GM18507 (cell line): ENCODE results near the gene RAB40B.

Source experiments
- DNase-seq: peaks from one replicate; pipeline ENCODE4 v3.0.0; 2011; ENCODE audit warnings: low read depth; ENCODE audit not compliant: insufficient read length; ENCODE audit errors: extremely low spot score
- FAIRE-seq: peaks from 2 replicates; lab custom pipeline; 2011; peaks lifted over from hg19 to GRCh38; lab: Jason Lieb, UNC

The RAB40B gene

DNA sequence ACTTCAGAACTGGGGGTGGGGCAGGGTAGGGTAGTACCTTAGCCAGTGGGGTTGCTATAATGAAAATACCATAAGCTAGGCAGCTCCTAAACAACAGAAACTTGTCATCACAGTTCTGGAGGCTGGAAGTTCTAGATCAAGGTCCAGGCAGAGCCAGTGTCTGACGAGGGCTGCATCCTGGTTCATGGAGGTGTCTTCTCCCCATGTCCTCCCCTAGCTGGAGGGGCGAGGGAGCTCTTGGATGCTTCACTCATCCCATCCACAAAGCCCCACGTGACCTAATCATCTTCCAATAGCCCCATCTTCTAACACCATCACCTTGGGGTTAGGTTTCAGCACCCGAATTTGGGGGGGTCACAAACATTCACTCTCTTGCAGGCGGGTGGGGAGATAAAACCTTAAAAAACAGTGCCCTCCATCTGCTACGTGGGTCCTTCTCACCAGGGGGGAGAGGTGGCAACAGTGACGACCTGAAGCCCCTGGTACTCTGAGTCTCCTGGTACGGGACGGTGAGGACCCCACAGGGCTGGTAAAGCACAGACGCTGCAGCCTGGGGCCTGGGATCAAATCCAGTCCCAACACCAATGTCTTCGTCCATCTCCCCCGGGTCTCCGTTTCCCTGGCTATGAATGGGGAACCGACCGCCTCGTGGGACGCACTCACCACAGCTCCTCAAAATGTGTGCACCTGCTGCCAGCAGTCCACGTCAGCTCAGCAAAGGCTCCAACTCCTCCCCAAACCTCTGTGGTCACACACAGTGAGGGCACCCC lies 22.8 kb downstream of the RAB40B start:
- DNase-seq = no peak

DNA sequence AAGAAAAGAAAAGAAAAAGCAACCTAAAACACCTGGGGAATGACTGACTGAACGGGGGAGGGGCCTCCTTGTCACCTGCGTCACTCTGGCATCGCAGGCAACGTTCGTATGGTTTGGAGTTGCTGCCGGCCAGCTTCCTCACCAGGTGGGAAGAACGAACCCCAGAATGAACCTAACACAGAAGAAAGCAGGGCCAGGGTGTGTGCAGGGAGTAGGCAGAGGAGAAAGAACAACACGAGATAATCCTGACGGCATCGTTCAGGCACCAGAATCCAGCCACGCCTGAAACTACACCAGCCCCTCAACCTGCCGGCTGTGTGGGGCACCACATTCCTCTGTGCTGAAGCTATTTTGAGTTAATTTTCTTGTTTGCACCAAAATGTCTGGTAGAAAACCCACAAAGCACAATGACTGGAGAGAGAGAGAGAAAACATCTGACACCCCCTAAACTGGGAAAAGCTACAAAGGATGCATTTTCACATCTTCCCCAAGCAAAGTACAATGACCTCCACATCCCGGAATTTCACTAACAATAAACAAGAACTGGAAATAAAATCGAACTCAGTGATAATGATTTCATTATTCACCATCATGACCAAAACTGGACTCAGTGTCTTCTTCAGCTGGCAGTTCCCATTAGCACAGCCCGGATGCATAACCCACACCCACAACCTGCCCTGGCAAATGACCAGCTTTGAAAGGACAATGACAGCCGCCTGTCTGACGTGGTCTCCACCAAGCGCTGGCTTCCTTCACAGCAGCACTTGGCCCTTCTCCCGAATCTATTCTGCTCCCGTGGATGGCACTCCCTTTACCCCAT lies 23.6 kb downstream of the RAB40B start:
- FAIRE-seq (no peak), DNase-seq (no peak)

More for the DNA sequence above, 22.8 kb downstream of the RAB40B start:
- FAIRE-seq = no peak

DNA sequence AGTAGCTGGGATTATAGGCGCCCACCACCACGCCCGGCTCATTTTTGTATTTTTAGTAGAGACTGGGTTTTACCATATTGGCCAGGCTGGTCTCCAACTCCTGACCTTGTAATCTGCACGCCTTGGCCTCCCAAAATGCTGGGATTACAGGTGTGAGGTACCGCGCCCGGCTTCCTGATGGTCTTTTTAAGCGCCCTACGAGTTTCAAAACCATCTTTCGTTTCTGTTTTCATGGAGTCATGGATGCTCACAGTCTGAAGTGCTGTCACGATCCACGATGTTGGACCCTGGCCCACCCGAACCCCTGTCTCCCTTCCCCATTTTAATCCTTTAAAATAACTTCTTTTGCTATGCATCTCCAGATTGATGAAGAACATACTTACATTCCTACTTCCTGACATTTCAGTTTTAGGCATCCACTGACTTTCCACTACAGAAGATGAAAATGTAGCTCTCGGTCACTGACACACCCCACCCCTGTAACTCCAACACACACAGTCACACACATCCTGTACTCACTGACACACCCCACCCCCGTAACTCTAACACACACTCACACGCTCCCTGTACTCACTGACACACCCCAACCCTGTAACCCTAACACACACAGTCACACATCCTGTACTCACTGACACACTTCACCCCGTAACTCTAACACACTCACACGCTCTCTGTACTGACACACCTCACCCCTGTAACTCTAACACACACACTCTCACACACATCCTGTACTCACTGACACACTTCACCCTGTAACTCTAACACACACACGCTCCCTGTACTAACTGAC lies 27.6 kb downstream of the RAB40B start:
- DNase-seq (no peak), FAIRE-seq (no peak)

DNA sequence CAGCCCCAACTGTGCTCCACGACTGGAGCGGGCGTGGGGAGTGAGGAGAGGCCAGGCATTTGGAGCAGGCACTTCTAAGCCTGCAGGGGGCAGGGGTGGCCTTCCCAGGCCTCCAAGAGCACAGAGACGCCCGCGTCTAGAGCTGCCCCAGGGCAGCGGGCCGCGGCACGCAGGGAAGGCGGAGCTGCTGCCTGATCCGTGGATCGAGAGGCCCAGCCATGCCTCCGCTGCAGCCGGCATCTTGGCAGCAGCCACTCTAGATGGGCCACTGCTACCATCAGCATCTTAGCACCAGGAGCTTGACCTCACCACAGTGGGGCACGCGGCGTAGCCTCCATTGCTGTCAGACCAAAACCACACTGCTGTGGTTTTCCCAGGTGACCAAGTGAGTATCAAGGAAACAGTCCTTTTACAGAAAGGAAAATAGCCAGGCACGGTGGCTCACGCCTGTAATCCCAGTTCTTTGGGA lies 29.8 kb downstream of the RAB40B start:
- DNase-seq = peak; percentile 32
- FAIRE-seq = no peak

DNA sequence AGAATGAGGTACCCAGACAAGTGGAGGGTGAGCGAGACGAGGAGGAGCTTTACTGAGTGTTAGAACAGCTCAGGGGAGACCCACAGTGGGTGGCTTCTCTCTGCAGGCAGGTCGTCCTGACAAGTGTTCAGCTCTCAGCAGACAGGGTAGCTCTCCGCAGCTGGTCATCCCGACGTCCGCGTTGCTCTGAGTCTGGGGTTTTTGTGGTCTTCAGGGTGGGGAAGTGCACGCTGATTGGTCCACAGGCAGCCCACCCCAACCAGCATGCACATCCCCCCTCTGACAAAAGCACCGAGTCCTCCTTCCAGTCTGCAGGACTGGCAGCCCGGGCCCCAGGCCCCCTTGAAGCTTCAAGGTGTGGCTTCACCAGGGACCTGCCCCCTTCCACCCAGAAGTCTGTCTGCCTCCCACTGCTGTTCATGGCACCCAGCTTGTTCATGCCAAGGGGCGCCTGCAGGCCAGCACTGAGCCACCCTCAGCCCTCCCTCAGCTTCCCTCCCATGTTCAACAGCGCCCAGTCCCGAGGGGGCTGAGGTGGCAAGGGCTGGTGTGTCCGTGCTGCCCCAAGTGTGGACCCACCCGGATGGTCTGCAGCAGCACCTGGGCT lies 30.4 kb downstream of the RAB40B start:
- DNase-seq (no peak), FAIRE-seq (no peak)

DNA sequence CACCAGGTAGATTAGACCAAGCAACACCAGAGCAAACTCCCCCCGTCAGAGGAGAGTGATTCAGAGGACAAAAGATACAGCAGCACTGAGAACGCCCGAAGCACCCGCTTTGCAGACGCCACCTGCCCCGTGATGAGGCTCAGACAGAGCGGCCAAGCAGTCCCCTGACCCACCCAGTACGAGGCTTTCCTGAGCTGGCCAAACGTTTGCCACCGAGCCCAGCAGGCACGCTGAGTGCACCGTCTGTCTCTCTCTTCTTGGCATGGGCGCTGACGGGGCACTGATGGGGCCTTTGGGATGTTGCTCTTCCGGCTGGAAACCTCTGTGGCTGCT lies 30.9 kb downstream of the RAB40B start:
- FAIRE-seq = no peak

DNA sequence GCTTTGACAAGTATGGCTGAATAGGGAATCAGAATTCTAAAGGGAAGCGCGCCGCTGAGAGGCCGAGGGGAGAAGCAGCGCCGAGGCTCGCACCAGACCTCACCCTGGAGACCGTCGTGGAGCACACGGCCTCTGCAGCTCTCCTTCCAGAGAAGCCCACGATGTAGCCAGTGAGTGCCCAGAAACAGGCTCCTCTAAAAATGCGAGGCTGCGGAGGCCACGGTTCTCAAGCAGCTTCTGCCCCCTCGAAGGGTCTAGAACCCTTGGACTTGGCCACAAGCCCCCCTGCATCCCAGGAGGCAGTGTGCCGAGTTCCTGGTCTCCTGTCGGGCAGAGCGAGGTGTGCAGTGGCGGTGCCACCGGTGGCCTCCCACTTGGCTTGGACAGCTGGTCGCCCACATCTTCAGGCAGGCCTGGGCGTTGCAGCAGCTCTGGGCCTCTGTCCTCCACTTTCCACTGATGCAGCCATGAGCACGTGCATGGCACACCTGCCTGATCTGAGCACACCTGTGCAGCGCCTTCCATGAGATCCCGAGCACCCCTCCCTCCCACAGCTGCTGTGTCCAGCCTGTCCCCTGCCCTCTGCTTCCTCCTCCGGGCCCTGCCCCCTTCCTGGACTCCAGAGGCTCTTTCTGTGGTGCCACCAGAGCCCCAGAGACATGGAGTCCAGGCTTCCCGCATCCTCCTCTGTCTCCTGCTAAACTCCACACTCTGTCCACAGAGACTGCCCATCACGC lies 31.4 kb downstream of the RAB40B start:
- no peak for DNase-seq
- FAIRE-seq = no peak

More for the DNA sequence above, 30.9 kb downstream of the RAB40B start:
- DNase-seq = no peak

DNA sequence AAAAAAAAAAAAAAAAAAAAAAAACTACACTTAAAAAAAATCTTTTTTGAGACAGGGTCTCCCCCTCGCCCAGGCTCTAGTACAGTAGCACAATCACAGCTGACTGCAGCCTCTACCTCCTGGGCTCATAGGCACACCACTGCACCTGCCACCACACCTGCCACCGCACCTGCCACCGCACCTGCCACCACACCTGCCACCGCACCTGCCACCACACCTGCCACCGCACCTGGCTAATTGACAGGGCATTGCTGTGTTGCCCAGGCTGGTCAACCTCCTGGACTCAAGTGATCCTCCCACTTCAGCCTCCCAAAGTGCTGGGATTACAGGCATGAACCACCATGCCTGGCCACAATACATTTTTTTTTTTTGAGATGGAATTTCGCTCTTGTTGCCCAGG lies 32.6 kb downstream of the RAB40B start:
- DNase-seq (no peak), FAIRE-seq (no peak)

- FAIRE-seq = no peak
- no peak for DNase-seq
Observed at GRCh38 chr17:82665217-82665616, 33.3 kb downstream of the RAB40B start.

DNA sequence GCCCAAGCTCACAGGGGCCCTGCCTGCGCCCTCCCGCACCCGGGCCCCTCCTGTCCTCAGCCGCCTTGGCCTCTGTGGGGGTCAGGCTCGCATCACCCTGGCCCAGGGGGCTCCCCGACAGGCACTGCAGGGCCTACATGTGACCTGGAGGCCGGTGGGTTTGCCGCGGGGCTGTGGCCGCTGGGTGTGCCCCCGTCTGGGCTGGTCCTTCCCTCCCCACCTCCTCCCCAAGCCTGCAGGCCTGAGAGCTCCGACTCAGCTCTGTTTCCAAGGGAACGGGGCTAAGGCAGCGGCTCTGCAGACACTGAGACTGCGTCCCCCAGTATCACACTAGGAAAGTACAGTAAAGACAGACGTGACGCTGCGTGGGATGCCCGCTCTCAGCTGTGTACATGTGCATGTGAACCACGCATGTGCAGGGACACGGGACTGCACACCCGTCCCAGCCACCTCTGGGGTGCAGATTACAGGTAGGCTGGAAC lies 33.8 kb downstream of the RAB40B start:
- FAIRE-seq (no peak), DNase-seq (no peak)

DNA sequence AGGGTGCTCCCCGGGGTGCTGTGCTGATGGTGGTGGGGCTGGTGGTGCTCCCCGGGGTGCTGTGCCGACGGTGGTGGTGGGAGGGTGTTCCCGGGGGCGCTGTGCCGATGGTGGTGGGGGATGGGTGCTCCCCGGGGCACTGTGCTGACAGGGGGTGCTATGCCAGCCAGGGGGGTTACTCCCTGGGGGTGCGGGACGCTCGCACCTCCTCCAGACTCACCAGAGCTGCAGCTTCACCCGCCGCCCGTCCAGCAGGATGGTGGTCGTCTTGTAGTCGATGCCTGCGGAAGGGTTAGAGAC lies 34.3 kb downstream of the RAB40B start:
- DNase-seq (no peak), FAIRE-seq (no peak)

DNA sequence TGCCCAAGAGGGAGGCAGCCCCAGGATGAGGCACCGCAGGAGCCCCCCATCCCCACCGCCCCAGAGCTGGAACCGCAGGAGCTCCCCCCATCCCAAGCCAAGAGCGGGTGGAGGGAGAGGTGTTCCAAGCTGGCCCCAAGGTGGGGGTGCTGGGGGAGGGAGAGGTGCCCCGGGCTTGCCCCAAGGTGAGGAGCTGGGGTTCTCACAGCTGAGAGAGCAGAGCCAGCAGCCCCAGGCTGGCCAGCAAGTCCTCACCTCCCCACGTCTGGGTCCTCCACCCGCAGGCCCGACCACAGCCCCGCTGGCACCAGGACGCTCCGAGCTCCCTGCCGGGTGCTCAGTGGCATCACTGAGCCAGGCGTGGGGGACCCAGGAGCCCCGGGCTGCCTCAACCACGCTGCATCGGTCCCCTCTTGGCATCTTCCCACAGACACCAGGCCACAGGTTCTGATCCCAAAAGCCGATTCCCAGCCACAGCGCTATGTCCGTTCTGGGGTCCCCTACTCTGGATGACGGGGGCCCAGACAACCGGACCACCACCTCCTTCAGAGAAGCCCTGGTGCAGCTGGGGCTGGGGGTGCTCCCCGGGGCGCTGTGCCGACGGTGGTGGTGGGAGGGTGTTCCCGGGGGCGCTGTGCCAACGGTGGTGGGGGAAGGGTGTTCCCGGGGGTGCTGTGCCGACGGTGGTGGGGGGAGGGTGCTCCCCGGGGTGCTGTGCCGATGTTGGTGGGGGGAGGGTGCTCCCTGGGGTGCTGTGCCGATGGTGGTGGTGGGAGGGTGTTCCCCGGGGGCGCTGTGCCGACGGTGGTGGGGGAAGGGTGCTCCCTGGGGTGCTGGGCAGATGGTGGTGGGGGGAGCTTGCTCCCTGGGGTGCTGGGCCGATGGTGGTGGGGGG lies 34.9 kb downstream of the RAB40B start:
- no peak for DNase-seq
- no peak for FAIRE-seq

GRCh38 chr17:82662711-82663261 lies 35.7 kb downstream of the RAB40B start:
- DNase-seq = no peak
- no peak for FAIRE-seq

DNA sequence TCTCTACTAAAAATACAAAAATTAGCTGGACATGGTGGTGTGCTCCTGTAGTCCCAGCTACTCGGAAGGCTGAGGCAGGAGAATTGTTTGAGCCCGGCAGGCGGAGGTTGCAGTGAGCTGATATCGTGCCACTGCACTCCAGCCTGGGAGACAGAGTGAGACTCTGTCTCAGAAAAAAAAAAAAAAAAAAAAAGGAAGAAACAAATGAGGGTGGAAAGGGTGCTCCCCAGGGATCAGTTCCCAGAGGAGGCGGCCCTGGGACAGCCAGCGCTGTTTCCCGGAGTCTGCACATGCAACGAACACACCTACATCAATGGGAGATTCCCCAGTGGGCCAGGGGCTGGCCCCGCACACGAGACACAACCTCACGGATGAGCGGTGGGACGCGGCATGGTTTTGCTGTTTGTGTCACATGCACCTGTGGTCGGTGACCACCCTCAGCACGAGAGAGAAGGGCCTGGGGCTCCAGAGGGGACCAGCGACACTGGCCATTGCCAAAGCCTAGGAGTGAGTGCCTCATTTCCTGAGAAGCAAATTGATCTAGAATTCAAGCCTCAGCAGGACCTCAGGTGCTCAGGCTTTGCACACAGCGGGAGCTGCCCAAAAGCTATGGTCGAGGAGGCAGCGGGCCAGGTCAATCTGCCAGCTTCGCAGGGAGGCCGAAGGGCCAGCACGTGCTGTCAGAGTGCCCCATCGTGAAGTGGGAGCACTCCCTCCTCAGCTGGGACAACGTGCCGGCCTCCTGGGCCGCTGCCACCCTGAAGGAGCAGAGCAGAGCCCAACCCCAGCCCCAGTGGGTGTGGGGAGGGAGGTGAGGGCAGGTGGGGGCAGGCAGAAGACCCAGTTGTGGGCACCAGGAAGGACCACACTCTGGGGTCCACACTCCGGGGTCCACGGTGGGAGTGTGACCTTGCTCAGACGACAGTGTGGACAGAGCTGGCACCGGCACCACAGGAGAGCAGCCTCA lies 36.5 kb downstream of the RAB40B start:
- no peak for FAIRE-seq
- DNase-seq = no peak

DNA sequence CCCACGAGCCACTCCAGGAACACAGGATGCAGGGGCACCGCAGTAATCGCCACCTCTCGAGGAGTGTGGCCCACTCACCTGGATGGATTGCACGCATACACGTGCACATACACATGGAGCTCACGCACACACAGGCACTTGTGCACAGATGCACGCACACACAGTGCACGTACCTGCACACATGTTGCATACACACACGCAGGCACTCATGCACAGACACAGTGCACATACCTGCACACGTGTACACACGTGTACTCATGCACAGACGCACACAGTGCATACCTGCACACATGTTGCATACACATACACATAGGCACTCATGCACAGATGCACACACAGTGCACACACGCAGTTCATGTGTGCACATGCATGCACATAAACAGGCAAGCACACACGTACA lies 38.6 kb downstream of the RAB40B start:
- no peak for FAIRE-seq
- DNase-seq = no peak

DNA sequence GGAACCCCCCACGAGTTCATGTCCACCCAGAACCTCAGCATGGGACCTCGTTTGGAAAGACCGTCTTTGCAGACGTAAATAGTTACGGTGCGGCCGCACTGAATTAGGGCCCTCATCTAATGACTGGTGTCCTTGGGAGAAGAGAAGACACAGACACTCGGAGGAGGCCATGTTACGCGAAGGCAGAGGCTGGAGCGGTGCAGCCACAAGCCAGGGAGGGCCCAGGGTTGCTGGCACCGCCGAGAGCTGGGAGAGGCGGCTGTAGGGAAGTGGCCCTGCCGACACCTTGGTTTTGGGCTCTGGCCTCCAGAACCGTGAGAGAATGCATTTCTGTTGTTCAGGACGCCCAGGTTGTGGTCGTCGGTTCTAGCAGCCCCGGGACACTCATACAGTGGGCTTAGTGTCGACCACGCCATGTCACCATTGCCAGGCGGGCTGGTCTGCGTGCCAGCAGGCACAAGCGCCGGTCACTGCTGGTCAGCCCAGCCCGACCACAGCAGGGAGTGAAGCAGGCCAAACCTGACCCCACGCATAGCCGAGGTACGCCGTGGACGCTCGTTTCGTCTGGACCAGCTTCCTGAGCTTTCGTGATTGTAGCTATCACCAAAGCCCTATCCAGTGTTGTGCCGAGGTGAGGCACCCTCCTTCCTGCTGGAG lies 39.6 kb downstream of the RAB40B start:
- no peak for DNase-seq
- FAIRE-seq = no peak
